Ovary (tissue), 3 donors: ENCODE measurements around the gene GPR87.

Experiments used
- EP300 ChIP-seq: sonication (generic); formaldehyde crosslinking; IDR thresholded peaks from one replicate; pipeline ENCODE4 v1.6.1; 2017; ENCODE audit warnings: antibody characterized with exemption
- POLR2A ChIP-seq: fragments of 450-650 bp; IDR thresholded peaks from one replicate; pipeline ENCODE4 v1.6.1; 2017; ENCODE audit warnings: antibody characterized with exemption, mild to moderate bottlenecking, moderate library complexity
- TF ChIP-seq, protein P1 (sequence below), 3 donors: fragments of 450-650 bp in 2 of 3; fragments of 200-600 bp in 1 of 3; IDR thresholded peaks; one replicate each; pipeline versions ENCODE4 v1.5.1 to v1.8.0; 2016 to 2022; ENCODE audit warnings: antibody characterized with exemption in 3 of 3, mild to moderate bottlenecking in 1 of 3
- donor health status: DM: no; HTN: no; CAD: no.

DNA sequence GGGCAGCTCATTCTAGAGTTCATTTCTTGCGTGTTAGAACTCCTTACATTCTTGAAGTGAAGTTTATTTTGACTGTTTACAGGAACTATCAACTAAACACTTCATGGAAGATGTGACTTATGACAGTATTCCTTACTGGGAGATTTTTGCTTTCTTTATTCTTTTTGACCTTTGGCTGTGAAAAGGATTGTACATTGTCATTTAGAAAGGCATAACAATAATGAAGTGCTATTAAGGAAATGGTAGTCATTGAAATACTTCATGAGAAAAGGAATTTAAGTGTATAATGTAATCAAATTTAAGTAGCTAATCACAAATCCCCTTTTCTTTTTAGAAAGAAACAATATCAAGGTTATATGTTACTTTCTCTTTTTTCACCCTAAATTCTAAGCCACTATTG lies 49.6 kb downstream of the GPR87 start:
- TF ChIP-seq, protein P1, sequence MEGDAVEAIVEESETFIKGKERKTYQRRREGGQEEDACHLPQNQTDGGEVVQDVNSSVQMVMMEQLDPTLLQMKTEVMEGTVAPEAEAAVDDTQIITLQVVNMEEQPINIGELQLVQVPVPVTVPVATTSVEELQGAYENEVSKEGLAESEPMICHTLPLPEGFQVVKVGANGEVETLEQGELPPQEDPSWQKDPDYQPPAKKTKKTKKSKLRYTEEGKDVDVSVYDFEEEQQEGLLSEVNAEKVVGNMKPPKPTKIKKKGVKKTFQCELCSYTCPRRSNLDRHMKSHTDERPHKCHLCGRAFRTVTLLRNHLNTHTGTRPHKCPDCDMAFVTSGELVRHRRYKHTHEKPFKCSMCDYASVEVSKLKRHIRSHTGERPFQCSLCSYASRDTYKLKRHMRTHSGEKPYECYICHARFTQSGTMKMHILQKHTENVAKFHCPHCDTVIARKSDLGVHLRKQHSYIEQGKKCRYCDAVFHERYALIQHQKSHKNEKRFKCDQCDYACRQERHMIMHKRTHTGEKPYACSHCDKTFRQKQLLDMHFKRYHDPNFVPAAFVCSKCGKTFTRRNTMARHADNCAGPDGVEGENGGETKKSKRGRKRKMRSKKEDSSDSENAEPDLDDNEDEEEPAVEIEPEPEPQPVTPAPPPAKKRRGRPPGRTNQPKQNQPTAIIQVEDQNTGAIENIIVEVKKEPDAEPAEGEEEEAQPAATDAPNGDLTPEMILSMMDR (IDR thresholded peaks at IDR 0.05): no peak
- TF ChIP-seq POLR2A: no peak
- TF ChIP-seq EP300: no peak
